IPS-NIHi7 (cell line): ENCODE data around the gene DEFB129.
"Not testable (repeated sequence)": the region's sequence is repeated elsewhere in the genome, so short reads cannot be mapped to it uniquely, and the experiment has no call there.

Source experiments
- DNase-seq: peaks from one replicate; pipeline ENCODE4 v3.0.0; 2012; ENCODE audit warnings: mixed read lengths; ENCODE audit errors: extremely low spot score

The DEFB129 gene

GRCh38 chr20:226958-227357 is at the start of gene DEFB129:
Gene DEFB129, plus strand, starts transcription at chr20:227258. Its CDS starts 31 bp downstream, at chr20:227289.
- no peak for DNase-seq

GRCh38 chr20:184288-184687 is 42.8 kb upstream of the DEFB129 start:
- no peak for DNase-seq

GRCh38 chr20:187733-188132 is 39.3 kb upstream of the DEFB129 start:
- no peak for DNase-seq

- DNase-seq, result no peak
Observed at GRCh38 chr20:189611-190010, 37.4 kb upstream of the DEFB129 start, which contains the start of gene DEFB128. Gene DEFB128, minus strand, starts transcription at chr20:189711. Its CDS starts 88 bp downstream, at chr20:189623.

GRCh38 chr20:198225-198624 is 28.8 kb upstream of the DEFB129 start:
- DNase-seq, result no peak

- no peak for DNase-seq
Observed at GRCh38 chr20:199996-200395, 27.1 kb upstream of the DEFB129 start.

GRCh38 chr20:203630-204029 is 23.4 kb upstream of the DEFB129 start:
- DNase-seq, result not testable (repeated sequence)

GRCh38 chr20:208942-209566 is 18.0 kb upstream of the DEFB129 start:
- DNase-seq, result peak; percentile 45

GRCh38 chr20:210809-211502 is 16.1 kb upstream of the DEFB129 start:
- no peak for DNase-seq

GRCh38 chr20:214383-214782 is 12.7 kb upstream of the DEFB129 start:
- no peak for DNase-seq

- no peak for DNase-seq
Observed at GRCh38 chr20:215796-216195, 11.3 kb upstream of the DEFB129 start.

GRCh38 chr20:217266-217665 is 9.8 kb upstream of the DEFB129 start:
- no peak for DNase-seq

- DNase-seq, result peak; percentile 64
Observed at GRCh38 chr20:219290-220115, 7.6 kb upstream of the DEFB129 start.

GRCh38 chr20:221258-221830 is 5.7 kb upstream of the DEFB129 start:
- DNase-seq, result no peak

- DNase-seq, result not testable (repeated sequence)
Observed at GRCh38 chr20:225879-226278, 1.2 kb upstream of the DEFB129 start.

- DNase-seq, result no peak
Observed at GRCh38 chr20:227439-228105, 514 bp downstream of the DEFB129 start.

- DNase-seq, result no peak
Observed at GRCh38 chr20:235891-236290, 8.8 kb downstream of the DEFB129 start.

- DNase-seq, result no peak
Observed at GRCh38 chr20:237489-237888, 10.4 kb downstream of the DEFB129 start.

GRCh38 chr20:237929-238328 is 10.9 kb downstream of the DEFB129 start:
- DNase-seq, result no peak

- DNase-seq, result no peak
Observed at GRCh38 chr20:242905-243304, 15.8 kb downstream of the DEFB129 start.

GRCh38 chr20:251354-251753 is 24.3 kb downstream of the DEFB129 start:
- DNase-seq, result peak; percentile 38

- no peak for DNase-seq
Observed at GRCh38 chr20:252801-253200, 25.7 kb downstream of the DEFB129 start.
